Trophoblast cell (in vitro differentiated cells and primary cell): ENCODE results near the gene TRMO.
"Not testable (repeated sequence)": the region's sequence is repeated elsewhere in the genome, so short reads cannot be mapped to it uniquely, and the experiment has no call there.

ENCODE experiments used
- DNase-seq, 2 donors: peaks; one replicate each; pipeline ENCODE4 v3.0.0-alpha.2; 2016
- H2AFZ ChIP-seq: 2 replicates; pipeline ENCODE4 v1.6.1; 2013; ENCODE audit warnings: low read length, moderate library complexity, mild to moderate bottlenecking; ENCODE audit not compliant: insufficient read depth, poor library complexity
- H2AK5ac ChIP-seq: 2 replicates; pipeline ENCODE4 v1.6.1; 2013; ENCODE audit warnings: mild to moderate bottlenecking, low read length
- H2BK120ac ChIP-seq: 2 replicates; pipeline ENCODE4 v1.6.1; 2013; ENCODE audit warnings: low read length, mild to moderate bottlenecking, moderate library complexity; ENCODE audit not compliant: insufficient read depth, poor library complexity
- H2BK12ac ChIP-seq: 2 replicates; pipeline ENCODE4 v1.6.1; 2013; ENCODE audit warnings: mild to moderate bottlenecking, low read length, moderate library complexity
- H2BK5ac ChIP-seq: 2 replicates; pipeline ENCODE4 v1.6.1; 2013; ENCODE audit warnings: low read length, low read depth, moderate library complexity, mild to moderate bottlenecking; ENCODE audit not compliant: poor library complexity
- H3K14ac ChIP-seq: 2 replicates; pipeline ENCODE4 v1.6.1; 2013; ENCODE audit warnings: mild to moderate bottlenecking, low read length
- H3K18ac ChIP-seq: 2 replicates; pipeline ENCODE4 v1.6.1; 2013; ENCODE audit warnings: mild to moderate bottlenecking, low read length
- H3K23ac ChIP-seq: 2 replicates; pipeline ENCODE4 v1.6.1; 2013; ENCODE audit warnings: low read length
- H3K27ac ChIP-seq: 2 replicates; pipeline ENCODE4 v1.5.1; 2013; ENCODE audit warnings: low read depth, mild to moderate bottlenecking, inconsistent platforms, low read length, moderate library complexity
- H3K27me3 ChIP-seq: 2 replicates; pipeline ENCODE4 v1.6.1; 2013; ENCODE audit warnings: inconsistent platforms, mild to moderate bottlenecking, low read length, moderate library complexity; ENCODE audit not compliant: insufficient read depth
- H3K36me3 ChIP-seq, 2 experiments: 1 replicate in 1 of 2; 2 replicates in 1 of 2; pipeline ENCODE4 v1.6.1; 2013; ENCODE audit warnings: low read length in 2 of 2, mild to moderate bottlenecking in 2 of 2, moderate library complexity in 1 of 2; ENCODE audit not compliant: insufficient read depth in 2 of 2, control insufficient read depth in 1 of 2
- H3K4ac ChIP-seq: 2 replicates; pipeline ENCODE4 v1.6.1; 2013; ENCODE audit warnings: low read depth, mild to moderate bottlenecking, low read length, moderate library complexity
- H3K4me1 ChIP-seq, 2 experiments: 1 replicate in 1 of 2; 2 replicates in 1 of 2; pipeline ENCODE4 v1.6.1; 2013; ENCODE audit warnings: low read length in 2 of 2, mild to moderate bottlenecking in 2 of 2, moderate library complexity in 1 of 2; ENCODE audit not compliant: insufficient read depth in 2 of 2, control insufficient read depth in 1 of 2
- H3K4me2 ChIP-seq: 2 replicates; pipeline ENCODE4 v1.6.1; 2013; ENCODE audit warnings: inconsistent platforms, mild to moderate bottlenecking, low read length, moderate library complexity
- H3K4me3 ChIP-seq: 2 replicates; pipeline ENCODE4 v1.5.1; 2013; ENCODE audit warnings: mild to moderate bottlenecking, low read depth, low read length, inconsistent platforms
- H3K79me1 ChIP-seq: one replicate; pipeline ENCODE4 v1.6.1; 2013; ENCODE audit warnings: low read length
- H3K79me2 ChIP-seq: 2 replicates; pipeline ENCODE4 v1.6.1; 2013; ENCODE audit warnings: low read length, mild to moderate bottlenecking; ENCODE audit not compliant: control insufficient read depth, insufficient read depth, poor library complexity
- H3K9ac ChIP-seq: 2 replicates; pipeline ENCODE4 v1.6.1; 2013; ENCODE audit warnings: mild to moderate bottlenecking, low read length
- H3K9me3 ChIP-seq: 2 replicates; pipeline ENCODE4 v1.6.1; 2013; ENCODE audit warnings: low read depth, mild to moderate bottlenecking, control low read depth, inconsistent platforms, low read length; ENCODE audit not compliant: insufficient read depth
- H4K12ac ChIP-seq: 2 replicates; pipeline ENCODE4 v1.6.1; 2013; ENCODE audit warnings: low read depth, mild to moderate bottlenecking, low read length, moderate library complexity
- H4K8ac ChIP-seq: 2 replicates; pipeline ENCODE4 v1.6.1; 2013; ENCODE audit warnings: low read depth, mild to moderate bottlenecking, low read length, moderate library complexity
- H4K91ac ChIP-seq: one replicate; pipeline ENCODE4 v1.6.1; 2013; ENCODE audit warnings: low read depth, mild to moderate bottlenecking, low read length, moderate library complexity
- WGBS: extraction: QIAGEN DNeasy Blood & Tissue Kit; methylation state at CpG from one replicate; pipeline ENCODE4 v1.1.7; 2013; ENCODE audit warnings: missing lambda C conversion rate; ENCODE audit not compliant: insufficient read length, insufficient coverage; ENCODE audit errors: extremely low coverage; 5-methylcytosine and 5-hydroxymethylcytosine counted together

Gene TRMO

GRCh38 chr9:97960678-97961328 is 38.5 kb upstream of the TRMO start:
- H3K4me3 ChIP-seq, H3K4me1 ChIP-seq, H3K4me2 ChIP-seq, H2BK12ac ChIP-seq, H3K4ac ChIP-seq, H3K36me3 ChIP-seq, DNase-seq, H3K27me3 ChIP-seq, H2AFZ ChIP-seq, H3K23ac ChIP-seq, H3K18ac ChIP-seq, H3K9me3 ChIP-seq, H4K12ac ChIP-seq, H3K79me2 ChIP-seq, H2BK120ac ChIP-seq, H3K9ac ChIP-seq, H2BK5ac ChIP-seq, H3K79me1 ChIP-seq, H2AK5ac ChIP-seq, H3K27ac ChIP-seq, H4K91ac ChIP-seq, H4K8ac ChIP-seq, H3K14ac ChIP-seq: not testable (repeated sequence)
- WGBS = no CpG with 5 or more reads among the region's 9 CpGs

GRCh38 chr9:97959585-97959984 is 37.3 kb upstream of the TRMO start:
- Histone ChIP-seq H2AFZ (no peak overlapping the region), H3K36me3 (no peaks in the 10 kb centered on the region), H3K79me2 (no peaks in the 10 kb centered on the region), H3K27me3 (no peaks in the 10 kb centered on the region), H4K8ac (no peak overlapping the region), H3K27ac (no peak overlapping the region), H3K4me2 (no peak overlapping the region), H3K14ac (no peak overlapping the region), H3K9me3 (no peaks in the 10 kb centered on the region), H3K9ac (no peak overlapping the region), H4K91ac (no peak overlapping the region), H3K23ac (no peak overlapping the region), H3K4ac (no peak overlapping the region), H2AK5ac (no peak overlapping the region), H3K18ac (no peak overlapping the region), H3K4me1 (no peaks in the 10 kb centered on the region), H4K12ac (no peak overlapping the region), H2BK12ac (no peak overlapping the region), H2BK120ac (no peak overlapping the region), H3K4me3 (no peak overlapping the region), H2BK5ac (no peak overlapping the region), H3K79me1 (no peaks in the 10 kb centered on the region)
- DNase-seq = no peak

- Histone ChIP-seq H3K4me2 (no peak overlapping the region), H4K91ac (no peak overlapping the region), H3K9me3 (no peaks in the 10 kb centered on the region), H3K9ac (no peak overlapping the region), H3K27me3 (no peaks in the 10 kb centered on the region), H3K4ac (no peak overlapping the region), H3K23ac (no peak overlapping the region), H3K4me3 (no peak overlapping the region), H2BK12ac (no peak overlapping the region), H3K79me1 (no peaks in the 10 kb centered on the region), H2AFZ (no peak overlapping the region), H3K4me1 (no peaks in the 10 kb centered on the region), H3K27ac (no peak overlapping the region), H4K8ac (no peak overlapping the region), H2BK120ac (no peak overlapping the region), H4K12ac (no peak overlapping the region), H3K14ac (no peak overlapping the region), H2BK5ac (no peak overlapping the region), H3K36me3 (no peaks in the 10 kb centered on the region), H3K79me2 (no peaks in the 10 kb centered on the region), H2AK5ac (no peak overlapping the region), H3K18ac (no peak overlapping the region)
- no CpG with 5 or more reads among the region's 5 CpGs for WGBS
- DNase-seq = no peak
Observed at GRCh38 chr9:97958812-97959511, 36.7 kb upstream of the TRMO start.

- H3K9ac ChIP-seq = no peak overlapping the region
- H3K14ac ChIP-seq = no peak overlapping the region
- H3K79me2 ChIP-seq = no peaks in the 10 kb centered on the region
Observed at GRCh38 chr9:97956331-97956730, 34.0 kb upstream of the TRMO start.

More at GRCh38 chr9:97956331-97956730, 34.0 kb upstream of the TRMO start:
- Histone ChIP-seq H2AK5ac (no peak overlapping the region), H3K23ac (no peak overlapping the region), H2BK5ac (no peak overlapping the region), H2AFZ (no peak overlapping the region), H3K4me1 (no peaks in the 10 kb centered on the region), H3K79me1 (no peaks in the 10 kb centered on the region), H3K27me3 (no peaks in the 10 kb centered on the region), H4K91ac (no peak overlapping the region), H3K4me3 (no peak overlapping the region), H3K18ac (no peak overlapping the region), H3K36me3 (no peaks in the 10 kb centered on the region), H3K27ac (no peak overlapping the region), H3K4me2 (no peak overlapping the region), H2BK120ac (no peak overlapping the region), H3K9me3 (no peaks in the 10 kb centered on the region), H4K8ac (no peak overlapping the region), H3K4ac (no peak overlapping the region), H2BK12ac (no peak overlapping the region), H4K12ac (no peak overlapping the region)
- DNase-seq = no peak
